CD14-positive monocyte (primary cell): ENCODE results near the gene RTL10. TPM values are rescaled to one million over a fixed set of nuclear protein-coding genes. Genes with fewer than 3 reads are reported as not detected.

Experiments
- DNase-seq, 3 donors: peaks; one replicate each; pipeline ENCODE4 v3.0.0-alpha.2; 2011 to 2022
- H2AFZ ChIP-seq: 2 replicates; pipeline ENCODE4 v1.6.0; 2012; ENCODE audit warnings: mild to moderate bottlenecking, low read depth, low read length, inconsistent platforms; ENCODE audit not compliant: insufficient read depth, poor library complexity, severe bottlenecking
- H3K27ac ChIP-seq, 2 donors: 1 replicate in 1 of 2; 2 replicates in 1 of 2; pipeline ENCODE4 v1.5.1; 2012 to 2013; ENCODE audit warnings: low read length in 2 of 2, control low read depth in 1 of 2, inconsistent platforms in 1 of 2, low read depth in 1 of 2, mild to moderate bottlenecking in 1 of 2
- H3K27me3 ChIP-seq, 2 donors: one replicate each; pipeline versions ENCODE4 v1.6.0 to v1.6.1; 2011 to 2013; ENCODE audit warnings: low read length in 2 of 2; ENCODE audit not compliant: control insufficient read depth in 2 of 2, insufficient read depth in 2 of 2
- H3K36me3 ChIP-seq, 2 donors: replicated peaks in 1 of 2; 1 replicate in 1 of 2; 2 replicates in 1 of 2; pipeline versions ENCODE4 v1.5.1 to v1.6.1; 2012 to 2013; ENCODE audit warnings: low read length in 2 of 2, control low read depth in 1 of 2, inconsistent platforms in 1 of 2, mild to moderate bottlenecking in 1 of 2; ENCODE audit not compliant: insufficient read depth in 2 of 2, control insufficient read depth in 1 of 2
- H3K4me1 ChIP-seq, 2 donors: 1 replicate in 1 of 2; 2 replicates in 1 of 2; pipeline versions ENCODE4 v1.5.1 to v1.6.1; 2012 to 2013; ENCODE audit warnings: low read length in 2 of 2, control low read depth in 1 of 2, inconsistent platforms in 1 of 2, mild to moderate bottlenecking in 1 of 2, moderate library complexity in 1 of 2; ENCODE audit not compliant: insufficient read depth in 2 of 2, control insufficient read depth in 1 of 2
- H3K4me2 ChIP-seq: replicated peaks from 2 replicates; pipeline ENCODE3; 2012; ENCODE audit warnings: low read length, moderate library complexity, mild to moderate bottlenecking; ENCODE audit not compliant: poor library complexity, severe bottlenecking; ENCODE audit errors: extremely low read depth
- H3K4me3 ChIP-seq, 3 experiments: fragments of 200-600 bp in 1 of 3; sonication (generic) in 1 of 3; replicated peaks in 1 of 3; 1 replicate in 2 of 3; 2 replicates in 1 of 3; pipeline ENCODE4 v1.5.1; 2011 to 2013; ENCODE audit warnings: low read length in 3 of 3, mild to moderate bottlenecking in 3 of 3, control low read depth in 2 of 3, low read depth in 2 of 3, inconsistent platforms in 1 of 3, moderate library complexity in 1 of 3
- H3K79me2 ChIP-seq: 2 replicates; pipeline ENCODE4 v1.6.0; 2012; ENCODE audit warnings: mild to moderate bottlenecking, control low read depth, inconsistent platforms, low read length, moderate library complexity; ENCODE audit not compliant: insufficient read depth
- H3K9ac ChIP-seq: 2 replicates; pipeline ENCODE4 v1.6.0; 2017; ENCODE audit warnings: low read length, mild to moderate bottlenecking; ENCODE audit not compliant: insufficient read depth, poor library complexity, severe bottlenecking
- H3K9me3 ChIP-seq, 2 donors: replicated peaks in 1 of 2; 1 replicate in 1 of 2; 2 replicates in 1 of 2; pipeline versions ENCODE4 v1.5.1 to v1.6.1; 2012 to 2013; ENCODE audit warnings: low read length in 2 of 2, control low read depth in 1 of 2; ENCODE audit not compliant: control insufficient read depth in 1 of 2, insufficient read depth in 1 of 2
- H4K20me1 ChIP-seq: 2 replicates; pipeline ENCODE4 v1.6.0; 2012; ENCODE audit warnings: mild to moderate bottlenecking, low read length, control low read depth, moderate library complexity; ENCODE audit not compliant: insufficient read depth
- H3K27ac Mint-ChIP-seq, 7 donors: one replicate each; pipeline ENCODE4 v1.8.0; 2020; ENCODE audit warnings: mild to moderate bottlenecking in 7 of 7, mixed read lengths in 7 of 7, moderate library complexity in 6 of 7, inconsistent platforms in 2 of 7
- H3K27me3 Mint-ChIP-seq, 3 donors: one replicate each; pipeline ENCODE4 v1.8.0; 2021 to 2022; ENCODE audit warnings: low read depth in 3 of 3, mild to moderate bottlenecking in 3 of 3, mixed read lengths in 3 of 3, moderate library complexity in 3 of 3, inconsistent platforms in 1 of 3
- H3K36me3 Mint-ChIP-seq, 2 donors: one replicate each; pipeline ENCODE4 v1.8.0; 2020; ENCODE audit warnings: mixed read lengths in 2 of 2, inconsistent platforms in 1 of 2, mild to moderate bottlenecking in 1 of 2
- H3K4me1 Mint-ChIP-seq: one replicate; pipeline ENCODE4 v1.8.0; 2020; ENCODE audit warnings: mild to moderate bottlenecking, mixed read lengths
- H3K4me3 Mint-ChIP-seq, 2 donors: one replicate each; pipeline ENCODE4 v1.8.0; 2020; ENCODE audit warnings: mild to moderate bottlenecking in 2 of 2, mixed read lengths in 2 of 2, moderate library complexity in 1 of 2
- H3K9me3 Mint-ChIP-seq, 7 donors: one replicate each; pipeline ENCODE4 v1.8.0; 2020 to 2022; ENCODE audit warnings: mixed read lengths in 7 of 7, mild to moderate bottlenecking in 6 of 7, moderate library complexity in 6 of 7, inconsistent platforms in 2 of 7
- CTCF ChIP-seq: fragments of 200-600 bp; IDR thresholded peaks from one replicate; pipeline ENCODE4 v1.8.0; 2022; ENCODE audit warnings: antibody characterized with exemption, mild to moderate bottlenecking
- WGBS: methylation state at CpG from one replicate; pipeline ENCODE4 v1.1.5; 2013; ENCODE audit warnings: missing lambda C conversion rate; ENCODE audit not compliant: insufficient coverage; 5-methylcytosine and 5-hydroxymethylcytosine counted together
- intact Hi-C, 2 donors: fragments of 100-400 bp; cut with micrococcal nuclease; formaldehyde crosslinking; loops; one replicate each; pipeline versions ENCODE4 v1.15.0 to v1.15.1; 2023
- polyA plus RNA-seq, 3 donors: library from polyadenylated mRNA; depleted of rRNA in 1 of 3; unstranded in 2 of 3; stranded (reverse) in 1 of 3; fragments of 300-500 nt in 2 of 3; fragments of >200 nt in 1 of 3; fragmentation: Illumina TruSeq in 2 of 3; gene quantifications; 1 replicate in 2 of 3; 2 replicates in 1 of 3; pipeline ENCODE4 v1.2.3, GENCODE V29; 2012 to 2021

The RTL10 gene
- polyA plus RNA-seq, 3 donors: 1.4 to 6.5 (median 1.5) TPM

GRCh38 chr22:19891317-19892256, 36.9 kb upstream of the RTL10 start:
- peak overlapping the region; percentile 27 to 58 for H3K4me3 Mint-ChIP-seq
- 4% methylated on average over 21 of the region's 32 CpGs for WGBS
- intact Hi-C loops: no loop called here
- H3K36me3 ChIP-seq: peaks cover 38 to 43% of the 10 kb centered on the region in 2 donors
- no peaks in the 10 kb centered on the region for H3K27me3 ChIP-seq
- H3K9me3 ChIP-seq: no peaks in the 10 kb centered on the region
- H3K4me2 ChIP-seq: peak overlapping the region; percentile 21
- H3K4me1 Mint-ChIP-seq: peaks cover 33% of the 10 kb centered on the region
- H3K79me2 ChIP-seq: no peaks in the 10 kb centered on the region
- H3K36me3 Mint-ChIP-seq: peaks cover 52 to 79% of the 10 kb centered on the region in 2 donors
- H3K27me3 Mint-ChIP-seq: peaks cover 2 to 8% (median 4%) of the 10 kb centered on the region in 3 donors
- H2AFZ ChIP-seq: no peak overlapping the region
- H3K4me1 ChIP-seq: peaks cover 29 to 37% of the 10 kb centered on the region in 2 donors
- H3K9ac ChIP-seq: peak overlapping the region; percentile 42
- no peak overlapping the region for H3K27ac ChIP-seq
- H3K9me3 Mint-ChIP-seq: peaks cover 0 to 2% (median 0%) of the 10 kb centered on the region in 7 donors
- no peak for DNase-seq
- peaks cover 7% of the 10 kb centered on the region for H4K20me1 ChIP-seq
- no peak for TF ChIP-seq CTCF
- peak overlapping the region in 1 of 3 experiments; percentile 17 for H3K4me3 ChIP-seq
- no peak overlapping the region for H3K27ac Mint-ChIP-seq

GRCh38 chr22:19890502-19891316, 36.0 kb upstream of the RTL10 start:
- Mint-ChIP-seq H3K27ac (no peak overlapping the region), H3K36me3 (peaks cover 46 to 74% of the 10 kb centered on the region in 2 donors), H3K4me3 (no peak overlapping the region), H3K27me3 (peaks cover 2 to 8% (median 4%) of the 10 kb centered on the region in 3 donors), H3K4me1 (peaks cover 42% of the 10 kb centered on the region), H3K9me3 (peaks cover 0 to 2% (median 0%) of the 10 kb centered on the region in 7 donors)
- no peak overlapping the region for H3K4me2 ChIP-seq
- no peaks in the 10 kb centered on the region for H3K27me3 ChIP-seq
- H3K9me3 ChIP-seq: no peaks in the 10 kb centered on the region
- H3K4me1 ChIP-seq: peaks cover 38 to 46% of the 10 kb centered on the region in 2 donors
- no peak for DNase-seq
- intact Hi-C loops: no loop called here
- H3K79me2 ChIP-seq: no peaks in the 10 kb centered on the region
- no peak overlapping the region for H3K27ac ChIP-seq
- H3K36me3 ChIP-seq: peaks cover 32 to 35% of the 10 kb centered on the region in 2 donors
- peak overlapping the region; percentile 42 for H3K9ac ChIP-seq
- no peak overlapping the region for H3K4me3 ChIP-seq
- no peak for TF ChIP-seq CTCF
- H2AFZ ChIP-seq: no peak overlapping the region
- peaks cover 7% of the 10 kb centered on the region for H4K20me1 ChIP-seq
- 73% methylated on average over 18 of the region's 20 CpGs for WGBS
